HepG2 (cell line): ENCODE measurements around the gene SMARCA2. TPM values are rescaled to one million over a fixed set of nuclear protein-coding genes. Genes with fewer than 3 reads are reported as not detected.

ENCODE experiments used
- ATAC-seq: fragments of 200-7000 bp; cut with Tn5 transposase; 3 replicates; pipeline ENCODE4 v1.9.1; 2020; ENCODE audit warnings: mild to moderate bottlenecking, moderate library complexity
- BruUV-seq: library from RNA; stranded (reverse); fragments of 400-500 nt; replicated peaks from 2 replicates; lab custom pipeline; 2021; lab: Mats Ljungman, UMichigan
- CTCF ChIA-PET: fragments of 300-600 bp; formaldehyde crosslinking; extraction: SDS; loops from one replicate; lab custom pipeline; 2021; ENCODE audit warnings: low total read pairs, inconsistent platforms, low intra/inter-chr PET ratio; lab: Yijun Ruan, JAX
- POLR2A ChIA-PET: fragments of 350-600 bp; sonication (Branson Sonifier 250); formaldehyde crosslinking; loops from one replicate; lab custom pipeline; 2020; ENCODE audit warnings: antibody characterized with exemption, inconsistent platforms; lab: Yijun Ruan, JAX
- DNase-seq: peaks from one replicate; pipeline ENCODE4 v3.0.0-alpha.2; 2015; ENCODE audit warnings: low spot score
- FAIRE-seq: peaks from 3 replicates; lab custom pipeline; 2011; peaks lifted over from hg19 to GRCh38; lab: Jason Lieb, UNC
- H2AFZ ChIP-seq: one replicate; pipeline ENCODE4 v1.6.1; 2011; ENCODE audit warnings: low read length, inconsistent platforms
- H3K27ac ChIP-seq: fragments of 300-600 bp; 3 replicates; pipeline ENCODE4 v1.8.0; 2011; ENCODE audit warnings: mixed run types, mild to moderate bottlenecking, mixed read lengths, low read length, inconsistent platforms; ENCODE audit not compliant: insufficient read depth; ENCODE audit errors: extremely low read length
- H3K27me3 ChIP-seq, 2 experiments: fragments of 200-600 bp in 1 of 2; 2 replicates in 1 of 2; 3 replicates in 1 of 2; pipeline versions ENCODE4 v1.6.0 to v1.8.0; 2011; ENCODE audit warnings: low read length in 2 of 2, mild to moderate bottlenecking in 2 of 2, moderate library complexity in 2 of 2, inconsistent platforms in 1 of 2; ENCODE audit not compliant: insufficient read depth in 2 of 2, control insufficient read depth in 1 of 2
- H3K36me3 ChIP-seq, 2 experiments: fragments of 200-600 bp in 1 of 2; replicated peaks in 1 of 2; 2 replicates in 1 of 2; 3 replicates in 1 of 2; pipeline versions ENCODE4 v1.5.1 to v1.8.0; 2011; ENCODE audit warnings: low read length in 2 of 2, inconsistent platforms in 1 of 2; ENCODE audit not compliant: insufficient read depth in 2 of 2, control insufficient read depth in 1 of 2
- H3K4me1 ChIP-seq: 2 replicates; pipeline ENCODE4 v1.5.1; 2012; ENCODE audit warnings: low read length, inconsistent platforms; ENCODE audit not compliant: insufficient read depth
- H3K4me2 ChIP-seq: 2 replicates; pipeline ENCODE4 v1.6.0; 2011; ENCODE audit warnings: low read depth, low read length, inconsistent platforms
- H3K4me3 ChIP-seq, 3 experiments: fragments of 200-600 bp in 1 of 3; sonication (generic), shearing (Covaris generic) in 1 of 3; replicated peaks in 1 of 3; 2 replicates each; pipeline ENCODE4 v1.5.1; 2011 to 2016; ENCODE audit warnings: low read length in 3 of 3, inconsistent platforms in 2 of 3, low read depth in 2 of 3, mild to moderate bottlenecking in 2 of 3, control low read depth in 1 of 3, mixed read lengths in 1 of 3; ENCODE audit not compliant: insufficient read depth in 1 of 3
- H3K79me2 ChIP-seq: one replicate; pipeline ENCODE4 v1.6.1; 2011; ENCODE audit warnings: low read length, inconsistent platforms; ENCODE audit not compliant: insufficient read depth
- H3K9ac ChIP-seq: 2 replicates; pipeline ENCODE4 v1.6.0; 2011; ENCODE audit warnings: mild to moderate bottlenecking, low read depth, low read length, inconsistent platforms; ENCODE audit not compliant: insufficient read depth
- H3K9me3 ChIP-seq: 2 replicates; pipeline ENCODE4 v1.5.1; 2012; ENCODE audit warnings: mild to moderate bottlenecking, low read length
- H4K20me1 ChIP-seq: 2 replicates; pipeline ENCODE4 v1.6.0; 2011; ENCODE audit warnings: inconsistent platforms, mild to moderate bottlenecking, low read length, moderate library complexity; ENCODE audit not compliant: insufficient read depth
- ELF3 ChIP-seq: IDR thresholded peaks from 2 replicates; pipeline ENCODE4 v1.6.1; 2016; ENCODE audit warnings: missing genetic modification reagents, missing compliant biosample characterization
- FOXK1 ChIP-seq: sonication (generic); formaldehyde crosslinking; IDR thresholded peaks from 2 replicates; pipeline ENCODE4 v1.4.0; 2020; ENCODE audit warnings: low read depth, missing genetic modification reagents, borderline replicate concordance
- IRX3 ChIP-seq: sonication (generic); formaldehyde crosslinking; IDR thresholded peaks from 2 replicates; pipeline ENCODE4 v1.8.1; 2023; ENCODE audit warnings: mild to moderate bottlenecking, low read depth, missing genetic modification reagents, borderline replicate concordance
- KDM1A ChIP-seq: IDR thresholded peaks from 2 replicates; pipeline ENCODE4 v1.6.1; 2016; ENCODE audit warnings: missing compliant biosample characterization
- MAF1 ChIP-seq: sonication (generic); formaldehyde crosslinking; IDR thresholded peaks from 2 replicates; pipeline ENCODE4 v1.5.0; 2020; ENCODE audit warnings: missing genetic modification reagents, borderline replicate concordance
- MEF2D ChIP-seq: sonication (generic); formaldehyde crosslinking; IDR thresholded peaks from 2 replicates; pipeline ENCODE4 v1.5.1; 2020; ENCODE audit warnings: mild to moderate bottlenecking, missing genetic modification reagents
- NR2F6 ChIP-seq, 2 experiments: IDR thresholded peaks; 2 replicates each; pipeline ENCODE4 v1.6.1; 2016; ENCODE audit warnings: antibody characterized with exemption in 1 of 2, mild to moderate bottlenecking in 1 of 2
- PCBP2 ChIP-seq: fragments of 200-400 bp; formaldehyde crosslinking; optimal IDR thresholded peaks from 2 replicates; pipeline ENCODE3; 2018; ENCODE audit warnings: low read length, low read depth; ENCODE audit not compliant: poor library complexity, severe bottlenecking
- REXO4 ChIP-seq: sonication (generic); formaldehyde crosslinking; IDR thresholded peaks from 2 replicates; pipeline ENCODE4 v1.8.0; 2022; ENCODE audit warnings: missing genetic modification reagents, mild to moderate bottlenecking, borderline replicate concordance
- ZNF558 ChIP-seq: sonication (generic); formaldehyde crosslinking; IDR thresholded peaks from 2 replicates; pipeline ENCODE4 v1.9.0; 2022; ENCODE audit warnings: mild to moderate bottlenecking, missing genetic modification reagents, borderline replicate concordance
- ZNF724P ChIP-seq: sonication (generic); formaldehyde crosslinking; IDR thresholded peaks from 2 replicates; pipeline ENCODE4 v1.8.0; 2022; ENCODE audit warnings: missing genetic modification reagents, borderline replicate concordance
- WGBS: methylation state at CpG from one replicate; pipeline ENCODE4 v1.1.6; 2017; ENCODE audit warnings: low lambda C conversion rate; 5-methylcytosine and 5-hydroxymethylcytosine counted together
- in situ Hi-C: cut with HindIII; loops from 2 replicates; pipeline ENCODE4 v1.10.0; 2017; ENCODE audit warnings: low pct_unique_long_range_greater_than_20kb; ENCODE audit not compliant: extremely low pct_ligation_motif_present
- intact Hi-C: fragments of 100-400 bp; cut with micrococcal nuclease; formaldehyde crosslinking; loops from one replicate; pipeline ENCODE4 v1.10.0; 2022; ENCODE audit not compliant: unreplicated experiment
- polyA plus RNA-seq, 8 experiments: library from polyadenylated mRNA; depleted of rRNA in 3 of 8; stranded (reverse) in 7 of 8; unstranded in 1 of 8; fragments of >200 nt; fragmentation: Illumina TruSeq in 4 of 8; extraction: Trizol in 4 of 8; gene quantifications; 2 replicates each; pipeline versions ENCODE4 v1.2.1 to v1.2.3, GENCODE V29; 2011 to 2016; ENCODE audit warnings: low read depth in 4 of 8, missing spikeins in 1 of 8, mixed read lengths in 1 of 8; ENCODE audit not compliant: insufficient read depth in 1 of 8
- total RNA-seq, 5 experiments: library from RNA; depleted of rRNA; stranded (reverse); fragments of >200 nt; fragmentation: Illumina TruSeq; extraction: Trizol; gene quantifications; 2 replicates each; pipeline ENCODE4 v1.2.3, GENCODE V29; 2016; ENCODE audit warnings: low read depth in 1 of 5
- TF ChIP-seq, protein P1 (sequence below): sonication (generic); formaldehyde crosslinking; IDR thresholded peaks from 2 replicates; pipeline ENCODE4 v1.4.0; 2020; ENCODE audit warnings: missing genetic modification reagents, low read depth, mild to moderate bottlenecking, borderline replicate concordance

The SMARCA2 gene
- total and polyA plus RNA-seq, 2 of the 13 experiments (the other 11 are each of a cell fraction or from before 2014, with no cell fraction given) = 22.5 to 23.7 TPM

DNA sequence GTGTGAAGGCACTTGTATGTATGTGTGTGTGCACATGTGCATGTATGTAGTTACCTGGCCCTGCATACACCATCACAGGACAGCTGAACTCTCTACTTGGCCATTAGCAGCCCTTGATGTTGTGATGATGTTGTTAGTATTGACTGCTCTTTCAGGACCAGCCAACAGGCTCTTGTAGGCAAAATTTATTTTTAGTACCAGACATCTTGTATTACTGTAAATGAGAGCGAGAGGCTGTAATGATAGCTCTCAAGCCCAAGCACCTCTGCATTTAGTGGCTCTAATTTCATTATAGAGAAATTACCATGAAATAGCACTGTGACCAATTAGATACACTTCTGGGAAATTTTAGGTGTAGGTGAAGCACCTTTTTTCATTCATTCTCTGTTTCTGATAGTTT is 158.0 kb downstream of the SMARCA2 start:
- H3K4me3 ChIP-seq = no peak overlapping the region
- no peak for DNase-seq
- CTCF ChIA-PET = no interaction called here
- no peak for ATAC-seq
- no peaks in the 10 kb centered on the region for H3K79me2 ChIP-seq
- H3K4me1 ChIP-seq = peaks cover 5% of the 10 kb centered on the region
- no peak for FAIRE-seq
- TF ChIP-seq, protein P1, sequence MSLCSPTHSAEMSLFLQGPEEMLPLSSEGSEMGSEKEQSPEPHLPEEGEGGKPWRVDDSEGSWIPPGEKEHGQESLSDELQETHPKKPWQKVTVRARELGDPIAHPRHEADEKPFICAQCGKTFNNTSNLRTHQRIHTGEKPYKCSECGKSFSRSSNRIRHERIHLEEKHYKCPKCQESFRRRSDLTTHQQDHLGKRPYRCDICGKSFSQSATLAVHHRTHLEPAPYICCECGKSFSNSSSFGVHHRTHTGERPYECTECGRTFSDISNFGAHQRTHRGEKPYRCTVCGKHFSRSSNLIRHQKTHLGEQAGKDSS (CRISPR knock-in tag) = no peak
- TF ChIP-seq MEF2D (CRISPR knock-in tag) = no peak
- TF ChIP-seq IRX3 (CRISPR knock-in tag) = no peak
- TF ChIP-seq ZNF724P (CRISPR knock-in tag) = no peak
- TF ChIP-seq ELF3 (CRISPR knock-in tag) = no peak
- no peak for TF ChIP-seq NR2F6 (IDR thresholded peaks at IDR 0.05)
- no peak for TF ChIP-seq NR2F6 (CRISPR knock-in tag; IDR thresholded peaks at IDR 0.05)
- no peak for TF ChIP-seq FOXK1 (CRISPR knock-in tag)
- no peak for TF ChIP-seq KDM1A (CRISPR knock-in tag)
- no peak for TF ChIP-seq REXO4 (CRISPR knock-in tag)
- TF ChIP-seq MAF1 (CRISPR knock-in tag) = no peak
- TF ChIP-seq ZNF558 (CRISPR knock-in tag) = no peak
- no peak for TF ChIP-seq PCBP2
- TF ChIP-seq, all 625 proteins: peak for 0
- in situ Hi-C loops = no loop called here
- no TSS peak for BruUV-seq
- POLR2A ChIA-PET = no interaction called here
- peaks cover 2% of the 10 kb centered on the region in 2 experiments; a peak in 1 of 5 replicates for H3K36me3 ChIP-seq
- no peak overlapping the region for H3K4me2 ChIP-seq
- no peak overlapping the region for H2AFZ ChIP-seq
- no peaks in the 10 kb centered on the region for H3K9me3 ChIP-seq
- intact Hi-C loops = no loop called here
- H3K27ac ChIP-seq = no peak overlapping the region
- no peaks in the 10 kb centered on the region for H4K20me1 ChIP-seq
- no peaks in the 10 kb centered on the region for H3K27me3 ChIP-seq
- 100% methylated on average over 1 of the region's 1 CpG for WGBS
- no peak overlapping the region for H3K9ac ChIP-seq
